Aorta (tissue), 5 donors: Measurements from ENCODE around the gene VPREB3. TPM values are rescaled to one million over a fixed set of nuclear protein-coding genes. Genes with fewer than 3 reads are reported as not detected.
A peak's percentile ranks its signal among the peaks of the same experiment; 100 is the strongest.
"Not testable (repeated sequence)": the region's sequence is repeated elsewhere in the genome, so short reads cannot be mapped to it uniquely, and the experiment has no call there.

Source experiments
- ATAC-seq: fragments of 200-7000 bp; cut with Tn5 transposase; one replicate; pipeline ENCODE4 v1.9.1; 2022; ENCODE audit warnings: moderate library complexity; ENCODE audit not compliant: low FRiP score
- DNase-seq, 2 donors: peaks; one replicate each; pipeline ENCODE4 v3.0.0-alpha.2; 2020
- H3K27ac ChIP-seq, 2 donors: one replicate each; pipeline ENCODE4 v1.5.1; 2013; ENCODE audit warnings: low read length in 2 of 2, mild to moderate bottlenecking in 2 of 2, moderate library complexity in 2 of 2, control low read depth in 1 of 2, inconsistent platforms in 1 of 2, low read depth in 1 of 2
- H3K27me3 ChIP-seq, 2 donors: one replicate each; pipeline ENCODE4 v1.6.1; 2013; ENCODE audit warnings: control low read depth in 1 of 2, low read length in 1 of 2, mild to moderate bottlenecking in 1 of 2, moderate library complexity in 1 of 2; ENCODE audit not compliant: insufficient read depth in 2 of 2, control insufficient read depth in 1 of 2
- H3K36me3 ChIP-seq, 2 donors: one replicate each; pipeline ENCODE4 v1.6.1; 2013; ENCODE audit warnings: control low read depth in 1 of 2, low read length in 1 of 2, mild to moderate bottlenecking in 1 of 2; ENCODE audit not compliant: insufficient read depth in 2 of 2, control insufficient read depth in 1 of 2
- H3K4me1 ChIP-seq, 2 donors: one replicate each; pipeline ENCODE4 v1.6.1; 2013; ENCODE audit warnings: low read length in 2 of 2, control low read depth in 1 of 2, mild to moderate bottlenecking in 1 of 2, moderate library complexity in 1 of 2; ENCODE audit not compliant: insufficient read depth in 2 of 2, control insufficient read depth in 1 of 2
- H3K4me3 ChIP-seq, 2 donors: one replicate each; pipeline ENCODE4 v1.5.1; 2013; ENCODE audit warnings: low read length in 2 of 2, control low read depth in 1 of 2, mild to moderate bottlenecking in 1 of 2
- H3K9me3 ChIP-seq: one replicate; pipeline ENCODE4 v1.6.1; 2013; ENCODE audit warnings: mild to moderate bottlenecking, low read length; ENCODE audit not compliant: control insufficient read depth
- WGBS, 2 donors: extraction: QIAGEN DNeasy Blood & Tissue Kit; methylation state at CpG; one replicate each; pipeline ENCODE4 v1.1.7; 2013; 5-methylcytosine and 5-hydroxymethylcytosine counted together
- intact Hi-C, 2 donors: fragments of 100-400 bp; cut with DNase I; formaldehyde crosslinking; loops; one replicate each; pipeline versions ENCODE4 v1.14.2 to v1.15.0; 2022
- polyA plus RNA-seq, 2 donors: library from polyadenylated mRNA; stranded (reverse); fragments of 200-250 nt; gene quantifications; one replicate each; pipeline ENCODE4 v1.2.3, GENCODE V29; 2013
- total RNA-seq, 2 donors: library from RNA; stranded (reverse); fragmentation: NEBNext Ultra II Directional; extraction: Animal tissue kit (Norgen Biotek cat#: 25700); gene quantifications; one replicate each; pipeline ENCODE4 v1.2.1, GENCODE V29; 2021
- donor health status: healthy with polysubstance abuse.
- donor health status: Bipolar disorder and iron deficiency.
- donor health status: DM: no; HTN: no; CAD: no.
- donor health status: DM: no; HTN: no; CAD: no.
- donor health status: DM: yes; HTN: yes; CAD: no.

Gene VPREB3
- total and polyA plus RNA-seq, 4 donors: 0.69 TPM; not detected in 3

DNA sequence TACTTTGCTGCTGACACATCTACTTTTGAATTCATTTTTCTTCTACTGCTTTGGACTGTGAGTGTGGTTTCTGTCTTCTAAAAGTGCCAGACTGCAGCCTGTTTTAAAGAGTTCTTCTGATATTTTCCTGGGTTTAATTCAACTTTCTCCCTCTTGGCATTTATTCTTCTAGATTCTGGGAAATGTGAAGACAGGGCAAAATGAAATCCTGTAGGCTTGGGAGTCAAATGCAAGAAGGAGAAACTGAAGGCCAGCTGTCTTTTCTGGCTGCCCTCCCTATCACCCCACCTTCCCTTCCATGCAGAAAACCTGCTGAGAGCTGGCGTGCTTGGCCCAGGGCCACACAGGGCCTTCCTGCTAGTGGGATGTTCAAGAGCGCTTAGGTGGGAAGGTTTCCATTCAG, 10.9 kb downstream of the VPREB3 start:
- no peaks in the 10 kb centered on the region for H3K4me1 ChIP-seq
- intact Hi-C loops: no loop called here
- no peaks in the 10 kb centered on the region for H3K27me3 ChIP-seq
- no peak overlapping the region for H3K4me3 ChIP-seq
- ATAC-seq: no peak
- peaks cover 0 to 2% of the 10 kb centered on the region in 2 donors for H3K36me3 ChIP-seq
- DNase-seq: peak in 1 of 2 donors; percentile 59
- no peaks in the 10 kb centered on the region for H3K9me3 ChIP-seq
- 29 to 59% methylated on average over 2 of the region's 2 CpGs for WGBS, 2 donors
- no peak overlapping the region for H3K27ac ChIP-seq

DNA sequence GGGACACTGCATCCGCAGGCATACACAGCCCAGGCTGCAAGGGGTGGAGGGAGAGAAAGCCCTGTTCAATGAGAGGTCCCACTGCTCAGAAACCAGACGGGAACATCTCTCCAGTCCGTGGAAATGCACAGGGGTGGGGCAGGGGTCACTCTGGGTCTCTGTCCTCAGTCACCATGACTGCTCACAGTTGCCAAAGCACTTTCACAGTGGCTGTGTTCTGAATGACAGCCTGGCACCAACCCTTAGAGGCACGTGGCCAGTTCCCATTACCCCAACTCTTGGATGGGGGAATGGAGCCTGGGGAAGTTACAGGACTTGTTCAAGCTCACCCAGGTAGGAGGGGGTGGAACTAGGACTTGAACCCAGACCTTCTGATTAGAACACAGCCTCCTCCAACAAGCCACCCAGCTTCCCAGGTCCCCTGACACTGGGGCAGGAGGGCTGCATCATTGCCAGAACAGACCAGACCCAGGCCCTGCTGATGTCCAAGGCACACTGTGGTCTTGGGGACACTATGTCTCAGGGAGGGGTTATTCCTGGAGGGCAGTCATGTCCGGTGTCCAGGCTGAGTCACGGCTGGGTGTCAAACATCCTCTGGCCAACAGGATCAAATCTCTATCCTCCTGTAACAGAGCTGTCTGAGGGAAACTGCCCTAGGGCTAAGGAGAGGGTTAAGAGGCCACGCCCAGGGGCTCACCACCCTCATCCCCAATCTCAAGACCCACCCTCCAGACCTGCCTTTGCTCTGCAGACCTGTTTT, 11.5 kb downstream of the VPREB3 start:
- Histone ChIP-seq H3K27ac (no peak overlapping the region), H3K4me1 (no peaks in the 10 kb centered on the region), H3K9me3 (no peaks in the 10 kb centered on the region), H3K36me3 (peaks cover 0 to 2% of the 10 kb centered on the region in 2 donors), H3K4me3 (no peak overlapping the region), H3K27me3 (no peaks in the 10 kb centered on the region)
- peak; percentile 64 for ATAC-seq
- DNase-seq: no peak
- 42 to 43% methylated on average over 7 of the region's 7 CpGs for WGBS, 2 donors
- intact Hi-C loops: no loop called here

DNA sequence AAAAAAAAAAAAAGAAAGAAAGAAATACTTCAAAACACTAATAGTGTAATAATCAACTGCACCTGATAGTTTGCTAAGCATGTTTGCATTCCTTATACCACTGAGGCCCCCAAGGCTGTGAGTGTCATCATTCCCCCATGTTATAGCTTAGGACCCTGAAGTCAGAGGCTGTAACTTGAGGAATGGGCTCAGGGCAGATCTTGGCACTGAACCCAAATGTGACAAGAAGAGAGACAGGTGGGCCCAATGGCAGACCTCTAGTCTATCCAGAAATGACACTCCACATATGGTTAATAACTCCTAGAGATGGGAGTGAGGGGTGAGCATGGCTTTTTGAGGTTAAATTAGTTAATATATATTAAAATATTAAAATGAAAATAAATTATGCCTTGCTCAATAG, 16.5 kb downstream of the VPREB3 start:
- Histone ChIP-seq H3K27me3 (no peaks in the 10 kb centered on the region), H3K9me3 (no peaks in the 10 kb centered on the region), H3K27ac (no peak overlapping the region), H3K4me1 (no peaks in the 10 kb centered on the region), H3K4me3 (no peak overlapping the region), H3K36me3 (no peaks in the 10 kb centered on the region)
- intact Hi-C loops: no loop called here
- ATAC-seq (no peak), DNase-seq (no peak)

DNA sequence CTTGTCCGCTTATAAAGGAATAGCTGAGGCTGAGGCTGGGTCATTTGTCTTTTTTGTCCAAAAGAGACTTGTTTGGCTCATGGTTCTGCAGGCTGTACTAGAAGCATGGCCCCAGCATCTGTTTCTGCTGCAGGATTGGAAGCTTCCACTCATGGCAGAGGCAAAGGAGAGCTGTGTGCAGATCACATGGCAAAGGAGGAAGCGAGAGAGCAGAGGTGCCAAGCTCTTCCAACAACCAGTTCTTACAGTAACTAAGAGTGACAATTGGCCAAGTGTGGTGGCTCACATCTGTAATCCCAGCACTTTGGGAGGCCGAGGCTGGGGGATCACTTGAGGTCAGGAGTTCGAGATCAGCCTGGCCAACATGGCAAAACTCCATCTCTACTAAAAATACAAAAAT, 26.1 kb downstream of the VPREB3 start:
- H3K9me3 ChIP-seq, H3K27ac ChIP-seq, H3K36me3 ChIP-seq, intact Hi-C loops, H3K27me3 ChIP-seq, H3K4me1 ChIP-seq, H3K4me3 ChIP-seq, ATAC-seq: not testable (repeated sequence)
- DNase-seq: peak in 1 of 2 donors; percentile 33
- 73 to 83% methylated on average over 4 of the region's 4 CpGs for WGBS, 2 donors

DNA sequence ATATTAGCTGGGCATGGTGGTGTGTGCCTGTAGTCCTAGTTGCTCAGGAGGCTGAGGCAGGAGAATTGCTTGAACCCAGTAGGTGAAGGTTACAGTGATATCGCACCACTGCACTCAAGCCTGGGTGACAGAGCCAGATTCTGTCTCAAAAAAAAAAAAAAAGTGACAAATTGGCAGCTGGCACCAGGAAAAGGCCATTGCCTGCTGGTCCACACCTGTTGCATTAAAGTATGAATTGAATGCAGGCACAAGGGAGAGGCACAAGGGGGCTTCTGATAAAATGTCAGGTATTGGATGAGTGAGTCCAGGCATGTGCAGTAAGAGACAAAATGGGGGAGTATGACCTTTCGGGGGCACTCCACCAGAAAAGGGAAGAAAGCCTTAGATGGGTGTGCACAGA, 31.5 kb downstream of the VPREB3 start:
- DNase-seq (no peak), ATAC-seq (no peak)
- WGBS, 2 donors: 87 to 91% methylated on average over 2 of the region's 2 CpGs
- no peak overlapping the region for H3K4me3 ChIP-seq
- H3K9me3 ChIP-seq: no peaks in the 10 kb centered on the region
- H3K27ac ChIP-seq: no peak overlapping the region
- no peaks in the 10 kb centered on the region for H3K27me3 ChIP-seq
- H3K4me1 ChIP-seq: no peaks in the 10 kb centered on the region
- no peaks in the 10 kb centered on the region for H3K36me3 ChIP-seq
- intact Hi-C loops: no loop called here

DNA sequence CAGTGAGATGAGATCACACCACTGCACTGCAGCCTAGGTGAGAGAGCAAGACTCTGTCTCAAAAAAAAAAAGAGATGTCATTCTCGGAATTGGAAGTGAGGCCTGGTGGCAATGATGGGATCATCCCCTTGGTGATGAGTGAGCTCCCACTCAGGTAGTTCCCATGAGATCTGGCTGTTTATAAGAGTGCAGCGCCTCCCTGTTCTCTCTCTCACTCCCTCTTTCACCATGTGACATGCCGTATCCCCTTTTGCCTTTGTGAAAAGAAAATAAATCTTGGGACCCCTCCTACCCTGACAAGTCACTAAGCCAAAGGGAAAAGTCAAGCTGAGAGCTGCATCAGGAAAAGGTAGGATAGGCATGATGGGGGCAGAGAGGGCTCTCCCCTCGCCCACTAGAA, 32.1 kb downstream of the VPREB3 start:
- DNase-seq (no peak), ATAC-seq (no peak)
- Histone ChIP-seq H3K36me3 (no peaks in the 10 kb centered on the region), H3K27ac (no peak overlapping the region), H3K4me3 (no peak overlapping the region), H3K27me3 (no peaks in the 10 kb centered on the region), H3K9me3 (no peaks in the 10 kb centered on the region), H3K4me1 (no peaks in the 10 kb centered on the region)
- 70 to 74% methylated on average over 4 of the region's 4 CpGs for WGBS, 2 donors
- intact Hi-C loops: no loop called here

DNA sequence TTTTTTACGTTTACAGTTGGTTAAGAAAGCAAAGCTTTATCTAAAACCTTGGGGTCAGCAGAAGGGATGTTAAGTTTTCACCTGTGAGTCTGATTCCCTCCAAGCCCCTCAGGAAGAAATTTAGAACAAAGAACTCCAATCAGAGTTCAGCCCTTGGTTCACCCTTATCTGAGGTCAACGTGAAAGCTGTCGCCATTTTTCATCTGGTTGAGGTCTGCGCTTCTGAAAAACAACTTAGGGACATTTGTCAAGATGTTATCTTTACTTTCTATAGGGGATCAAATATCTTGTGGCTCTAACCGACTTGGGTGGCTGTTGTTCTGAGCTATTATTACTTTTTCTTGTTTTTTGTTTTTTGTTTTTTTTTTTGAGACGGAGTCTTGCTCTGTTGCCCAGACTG, 33.4 kb downstream of the VPREB3 start:
- no peaks in the 10 kb centered on the region for H3K36me3 ChIP-seq
- H3K27me3 ChIP-seq: no peaks in the 10 kb centered on the region
- ATAC-seq (no peak), DNase-seq (no peak)
- no peak overlapping the region for H3K27ac ChIP-seq
- no peak overlapping the region for H3K4me3 ChIP-seq
- no peaks in the 10 kb centered on the region for H3K4me1 ChIP-seq
- WGBS, 2 donors: 52 to 57% methylated on average over 6 of the region's 6 CpGs
- intact Hi-C loops: no loop called here
- H3K9me3 ChIP-seq: no peaks in the 10 kb centered on the region

DNA sequence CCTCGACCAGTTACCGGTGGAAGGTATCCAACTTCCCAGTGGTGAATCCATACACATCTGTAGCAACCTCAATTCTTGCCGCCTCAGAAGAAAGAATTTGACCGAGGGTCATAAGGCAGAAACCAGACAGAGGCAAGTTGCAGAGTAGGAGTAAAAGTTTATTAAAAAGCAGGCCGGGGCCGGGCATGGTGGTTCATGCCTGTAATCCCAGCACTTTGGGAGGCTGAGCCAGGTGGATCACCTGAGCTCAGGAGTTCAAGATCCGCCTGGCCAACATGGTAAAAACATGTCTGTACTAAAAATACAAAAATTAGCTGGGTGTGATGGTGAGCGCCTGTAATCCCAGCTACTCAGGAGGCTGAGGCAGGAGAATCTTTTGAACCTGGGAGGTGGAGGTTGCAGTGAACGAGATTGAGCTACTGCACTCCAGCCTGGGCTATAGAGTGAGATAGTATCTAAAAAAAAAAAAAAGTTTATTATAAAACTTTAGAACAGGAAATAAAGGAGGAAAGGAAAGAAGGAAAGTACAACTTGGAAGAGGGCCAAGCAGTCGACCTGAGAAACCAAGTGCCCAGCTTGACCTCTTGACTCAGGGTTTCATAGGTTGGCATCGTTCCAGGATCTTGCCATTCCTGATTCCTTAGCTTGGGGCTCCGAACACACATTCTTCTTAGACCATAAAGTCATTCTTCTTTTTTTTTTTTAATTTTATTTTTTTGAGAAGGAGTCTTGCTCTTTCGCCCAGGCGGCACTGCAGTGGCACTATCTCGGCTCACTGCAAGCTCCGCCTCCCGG, 35.7 kb downstream of the VPREB3 start:
- Histone ChIP-seq H3K4me3 (no peak overlapping the region), H3K9me3 (no peaks in the 10 kb centered on the region), H3K27me3 (no peaks in the 10 kb centered on the region), H3K27ac (no peak overlapping the region), H3K4me1 (no peaks in the 10 kb centered on the region), H3K36me3 (no peaks in the 10 kb centered on the region)
- intact Hi-C loops: no loop called here
- DNase-seq (no peak), ATAC-seq (no peak)
- 86 to 87% methylated on average over 17 of the region's 17 CpGs for WGBS, 2 donors
